ENCODE measurements around the gene TMEM94. TPM values are rescaled to one million over a fixed set of nuclear protein-coding genes. Genes with fewer than 3 reads are reported as not detected.
A peak's percentile ranks its signal among the peaks of the same experiment; 100 is the strongest.

TMEM94 gene
- total and polyA plus RNA-seq, 2 of the 13 experiments (the other 11 are each of a cell fraction or from before 2014, with no cell fraction given): 32.6 to 134 TPM

- TF ChIP-seq RXRB (CRISPR knock-in tag; IDR thresholded peaks at IDR 0.05; ENCODE audit: borderline replicate concordance): peak; percentile 50; the same call in 1 of the 2 replicates
- TF ChIP-seq ZNF710 (CRISPR knock-in tag; IDR thresholded peaks at IDR 0.05; ENCODE audit: borderline replicate concordance): peak; percentile 40; the same call in 1 of the 2 replicates
- TF ChIP-seq SMAD3 (CRISPR knock-in tag; IDR thresholded peaks at IDR 0.05): peak; percentile 84
- no peak for TF ChIP-seq ZHX2 (IDR thresholded peaks at IDR 0.05; ENCODE audit: low read depth)
- TF ChIP-seq ZHX2 (CRISPR knock-in tag; IDR thresholded peaks at IDR 0.05; ENCODE audit: borderline replicate concordance): no peak
- TF ChIP-seq ZNF317 (CRISPR knock-in tag; IDR thresholded peaks at IDR 0.05): 0 out of 2 replicates have a peak, but pooled peaks have one; percentile 36
- peak; percentile 52; the same call in 1 of the 2 replicates for TF ChIP-seq ARID4A (CRISPR knock-in tag; IDR thresholded peaks at IDR 0.05; ENCODE audit: borderline replicate concordance)
- TF ChIP-seq CHD2 (IDR thresholded peaks at IDR 0.05; ENCODE audit: low read depth, low read length): no peak
- TF ChIP-seq HCFC1 (IDR thresholded peaks at IDR 0.05; ENCODE audit: low read depth, low read length): peak; percentile 21; the same call in 1 of the 2 replicates
- TF ChIP-seq SNAI1 (CRISPR knock-in tag; IDR thresholded peaks at IDR 0.05; ENCODE audit: borderline replicate concordance): 0 out of 2 replicates have a peak, but pooled peaks have one; percentile 33
- TF ChIP-seq THAP11 (CRISPR knock-in tag; IDR thresholded peaks at IDR 0.05): peak; percentile 81
- no peak for TF ChIP-seq ZFP91 (CRISPR knock-in tag; IDR thresholded peaks at IDR 0.05; ENCODE audit: borderline replicate concordance)
- TF ChIP-seq IRF2 (CRISPR knock-in tag; IDR thresholded peaks at IDR 0.05): peak; percentile 75
- TF ChIP-seq ZKSCAN8 (CRISPR knock-in tag; IDR thresholded peaks at IDR 0.05; ENCODE audit: borderline replicate concordance): peak; percentile 69; the same call in 1 of the 2 replicates
Measured at GRCh38 chr17:75412455-75413317, 43.7 kb upstream of the TMEM94 start (continued).

All from HepG2 (cell line).